RWPE1 (cell line): ENCODE data around the gene PGRMC1.

ENCODE experiments used
- CTCF ChIA-PET: fragments of 350-600 bp; sonication (Branson Sonifier 250); formaldehyde crosslinking; extraction: SDS; loops from one replicate; lab custom pipeline; 2021; lab: Yijun Ruan, JAX
- POLR2A ChIA-PET: fragments of 400-600 bp; formaldehyde crosslinking; extraction: SDS; loops from one replicate; lab custom pipeline; 2020; ENCODE audit warnings: antibody characterized with exemption; ENCODE audit not compliant: low non-redundant PET; lab: Yijun Ruan, JAX
- DNase-seq: peaks from one replicate; pipeline ENCODE4 v3.0.0; 2012; ENCODE audit warnings: low spot score
- H3K27ac ChIP-seq: fragments of 450-650 bp; 2 replicates; pipeline ENCODE4 v1.5.1; 2017
- CTCF ChIP-seq: fragments of 450-650 bp; conservative IDR thresholded peaks from 2 replicates; pipeline ENCODE4 v1.5.1; 2017; ENCODE audit warnings: low read depth, mild to moderate bottlenecking

Gene PGRMC1

GRCh38 chrX:119292445-119292844 is 56.4 kb downstream of the PGRMC1 start:
- CTCF ChIA-PET: no interaction called here
- POLR2A ChIA-PET: no interaction called here

More at GRCh38 chrX:119292445-119292844, 56.4 kb downstream of the PGRMC1 start:
- H3K27ac ChIP-seq: no peak overlapping the region
- TF ChIP-seq CTCF: no peak
- no peak for DNase-seq
